ENCODE results near the gene SOX8.

Gene SOX8

GRCh38 chr16:973366-973765 is 8.2 kb upstream of the SOX8 start:
- no peak for DNase-seq (ENCODE audit: low read depth)
- no peak for TF ChIP-seq CTCF (conservative IDR thresholded peaks at IDR 0.05; ENCODE audit: control insufficient read depth, insufficient read depth, low read depth, low read length)

GRCh38 chr16:974001-974601 is 7.5 kb upstream of the SOX8 start:
- DNase-seq (ENCODE audit: low read depth) = no peak
- TF ChIP-seq CTCF (conservative IDR thresholded peaks at IDR 0.05; ENCODE audit: control insufficient read depth, insufficient read depth, low read depth, low read length) = no peak
- no peak overlapping the region for H3K4me3 ChIP-seq (ENCODE audit: control insufficient read depth, low read depth, low read length)

More at GRCh38 chr16:973366-973765, 8.2 kb upstream of the SOX8 start:
- H3K4me3 ChIP-seq (ENCODE audit: control insufficient read depth, low read depth, low read length) = no peak overlapping the region

- no peak overlapping the region for H3K4me3 ChIP-seq (ENCODE audit: control insufficient read depth, low read depth, low read length)
- TF ChIP-seq CTCF (conservative IDR thresholded peaks at IDR 0.05; ENCODE audit: control insufficient read depth, insufficient read depth, low read depth, low read length) = no peak
- no peak for DNase-seq (ENCODE audit: low read depth)
Measured at GRCh38 chr16:974611-975261, 6.8 kb upstream of the SOX8 start.

GRCh38 chr16:975291-975690 is 6.3 kb upstream of the SOX8 start:
- H3K4me3 ChIP-seq (ENCODE audit: control insufficient read depth, low read depth, low read length) = no peak overlapping the region
- no peak for TF ChIP-seq CTCF (conservative IDR thresholded peaks at IDR 0.05; ENCODE audit: control insufficient read depth, insufficient read depth, low read depth, low read length)
- no peak for DNase-seq (ENCODE audit: low read depth)

- no peak overlapping the region for H3K4me3 ChIP-seq (ENCODE audit: control insufficient read depth, low read depth, low read length)
- no peak for TF ChIP-seq CTCF (conservative IDR thresholded peaks at IDR 0.05; ENCODE audit: control insufficient read depth, insufficient read depth, low read depth, low read length)
- DNase-seq (ENCODE audit: low read depth) = no peak
Measured at GRCh38 chr16:976389-976931, 5.1 kb upstream of the SOX8 start.

GRCh38 chr16:977081-977701 is 4.4 kb upstream of the SOX8 start:
- H3K4me3 ChIP-seq (ENCODE audit: control insufficient read depth, low read depth, low read length) = no peak overlapping the region
- TF ChIP-seq CTCF (conservative IDR thresholded peaks at IDR 0.05; ENCODE audit: control insufficient read depth, insufficient read depth, low read depth, low read length) = no peak
- DNase-seq (ENCODE audit: low read depth) = no peak
